ENCODE results near the gene DPM3. TPM values are rescaled to one million over a fixed set of nuclear protein-coding genes. Genes with fewer than 3 reads are reported as not detected.

The DPM3 gene
- total and polyA plus RNA-seq, 2 of the 4 experiments (the other 2 are of a cell fraction) = 29.0 to 129 TPM

GRCh38 chr1:155175927-155176371, 35.6 kb upstream of the DPM3 start:
- Histone ChIP-seq H4K91ac (ENCODE audit: insufficient read depth, low read depth, low read length) (no peak overlapping the region), H3K79me1 (ENCODE audit: low read depth in 1 of 2, low read length in 2 of 2) (peaks cover 0 to 42% of the 10 kb centered on the region in 2 experiments; a peak in 3 of 4 replicates), H3K4ac (ENCODE audit: low read depth, low read length) (no peak overlapping the region), H2AK5ac (ENCODE audit: low read depth, low read length) (no peak overlapping the region), H2BK20ac (ENCODE audit: low read depth, low read length) (no peak overlapping the region), H3K18ac (ENCODE audit: low read depth, low read length) (no peak overlapping the region), H3K9me1 (ENCODE audit: insufficient read depth, low read length) (peaks cover 2% of the 10 kb centered on the region; the same call in 1 of the 2 replicates), H3K14ac (replicated peaks; ENCODE audit: low read depth, low read length) (no peak overlapping the region), H2AFZ (replicated peaks; ENCODE audit: low read length, poor library complexity) (no peak overlapping the region), H3K36me3 (ENCODE audit: control insufficient read depth, insufficient read depth, low read length) (peaks cover 33% of the 10 kb centered on the region), H3K4me3 (ENCODE audit: insufficient read depth, low read depth, low read length) (no peak overlapping the region), H3K27me3 (ENCODE audit: control insufficient read depth, insufficient read depth, low read length) (no peaks in the 10 kb centered on the region), H3K4me2 (ENCODE audit: low read depth, low read length) (no peak overlapping the region), H2BK120ac (ENCODE audit: low read depth, low read length) (no peak overlapping the region), H3K4me1 (ENCODE audit: control insufficient read depth, insufficient read depth, low read length) (peaks cover 3% of the 10 kb centered on the region), H3K9me3 (ENCODE audit: control insufficient read depth, insufficient read depth, low read length) (no peaks in the 10 kb centered on the region), H2BK15ac (ENCODE audit: low read depth, low read length) (no peak overlapping the region), H3K23ac (ENCODE audit: low read depth, low read length) (no peak overlapping the region), H3K56ac (ENCODE audit: extremely low read depth, insufficient read depth, low read length) (no peak overlapping the region), H4K20me1 (ENCODE audit: insufficient read depth, low read length) (no peaks in the 10 kb centered on the region), H2BK5ac (ENCODE audit: low read depth, low read length, poor library complexity, severe bottlenecking) (no peak overlapping the region), H2AK9ac (replicated peaks; ENCODE audit: low read depth, low read length, poor library complexity) (peak overlapping the region; percentile 7), H4K8ac (ENCODE audit: low read depth in 2 of 2, low read length in 2 of 2) (no peak overlapping the region), H4K5ac (ENCODE audit: low read depth, low read length) (no peak overlapping the region), H3K27ac (ENCODE audit: insufficient read depth, low read length) (no peak overlapping the region), H3K9ac (ENCODE audit: low read depth, low read length) (no peak overlapping the region)
- intact Hi-C loops (cut with micrococcal nuclease) = loop anchor here (1.0 to 10.0 kb wide), 4 partner anchors 50 to 472 kb away; partner anchors contain the start of genes CKS1B and SHC1
- ATAC-seq (ENCODE audit: low read depth) (no peak), DNase-seq (no peak)
- no peak for TF ChIP-seq FOS (IDR thresholded peaks at IDR 0.05; ENCODE audit: low read depth, low read length)
- no peak for TF ChIP-seq CHD1 (IDR thresholded peaks at IDR 0.05; ENCODE audit: low read depth, low read length)
- TF ChIP-seq MAZ (IDR thresholded peaks at IDR 0.05; ENCODE audit: borderline replicate concordance, low read depth, low read length) = no peak
- no peak for TF ChIP-seq POLR2A (IDR thresholded peaks at IDR 0.05; ENCODE audit: low read depth, low read length)
- no TSS peak for BruUV-seq (replicated peaks)
- WGBS, 2 experiments (ENCODE audit: extremely low coverage in 2 of 2, insufficient read length in 1 of 2) = no CpG with 5 or more reads among the region's 9 CpGs
- dilution Hi-C loops (cut with HindIII; ENCODE audit: low sequenced_read_pairs, unreplicated experiment) = no loop called here
- ChIA-PET CTCF (interaction anchor here (1.5 kb wide), 1 partner anchor 18 kb away, joined by 6 read pairs; no protein-coding TSS in a partner anchor), POLR2A (ENCODE audit: unreplicated experiment) (no interaction called here)
- in situ Hi-C loops (cut with MboI; ENCODE audit: low sequenced_read_pairs) = no loop called here
